Stimulated activated CD8-positive, alpha-beta memory T cell treated with anti-CD3 and anti-CD28 coated beads, Interleukin-7, amount 100 ng/mL, for 1 hour (primary cell): ENCODE measurements around the gene RGP1.
A peak's percentile ranks its signal among the peaks of the same experiment; 100 is the strongest.

ENCODE experiments used
- DNase-seq, 2 donors: peaks; one replicate each; pipeline ENCODE4 v3.0.0-alpha.2; 2020; ENCODE audit warnings: low read depth in 2 of 2

The RGP1 gene, protein sequence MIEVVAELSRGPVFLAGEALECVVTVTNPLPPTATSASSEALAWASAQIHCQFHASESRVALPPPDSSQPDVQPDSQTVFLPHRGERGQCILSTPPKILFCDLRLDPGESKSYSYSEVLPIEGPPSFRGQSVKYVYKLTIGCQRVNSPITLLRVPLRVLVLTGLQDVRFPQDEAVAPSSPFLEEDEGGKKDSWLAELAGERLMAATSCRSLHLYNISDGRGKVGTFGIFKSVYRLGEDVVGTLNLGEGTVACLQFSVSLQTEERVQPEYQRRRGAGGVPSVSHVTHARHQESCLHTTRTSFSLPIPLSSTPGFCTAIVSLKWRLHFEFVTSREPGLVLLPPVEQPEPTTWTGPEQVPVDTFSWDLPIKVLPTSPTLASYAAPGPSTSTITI

DNA sequence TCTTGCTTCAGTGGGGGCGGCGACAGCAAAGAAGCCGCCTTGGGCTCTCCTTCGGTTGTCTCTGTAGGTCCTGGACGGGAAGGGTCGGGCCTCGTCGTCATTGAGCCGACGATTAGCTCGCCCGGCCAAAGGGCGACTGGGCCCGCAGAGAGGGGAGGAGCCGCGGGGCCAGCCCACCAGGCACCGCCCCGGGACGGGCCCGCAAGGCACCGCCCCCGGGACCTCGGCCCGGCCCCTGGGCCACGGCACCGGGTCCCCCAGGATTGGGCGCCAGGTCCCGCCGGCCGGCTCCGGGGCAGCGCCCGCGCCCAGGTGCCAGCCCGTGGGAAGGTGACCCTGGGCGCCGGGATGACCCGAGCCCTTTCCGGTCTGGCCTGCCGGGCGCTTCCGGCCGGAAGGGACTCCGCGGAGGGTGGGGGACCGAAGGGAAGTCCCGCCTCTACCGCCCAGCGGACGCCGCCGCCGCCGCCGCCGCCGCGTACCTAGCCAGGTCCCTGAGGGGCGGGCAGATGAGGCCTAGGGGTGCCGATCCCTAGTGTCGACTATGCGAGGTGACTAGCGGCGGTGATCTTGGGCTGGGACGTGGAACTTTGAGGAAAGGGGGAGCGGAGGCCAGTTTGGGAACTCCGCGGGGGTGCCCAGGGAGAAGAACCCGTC is at the start of gene RGP1, which contains the start of gene GBA2:
TSS of gene RGP1 (plus strand) at position 430 of the 657 bp plus-strand sequence. CDS start 469 bp downstream, outside the sequence.
TSS of gene GBA2 (minus strand) at position 371 of the 657 bp plus-strand sequence. CDS start 524 bp downstream, outside the sequence.
- DNase-seq = peak; percentile 38 to 53

- DNase-seq = no peak
These were observed 49.1 kb upstream of the RGP1 start for GRCh38 chr9:35700031-35700430.

DNA sequence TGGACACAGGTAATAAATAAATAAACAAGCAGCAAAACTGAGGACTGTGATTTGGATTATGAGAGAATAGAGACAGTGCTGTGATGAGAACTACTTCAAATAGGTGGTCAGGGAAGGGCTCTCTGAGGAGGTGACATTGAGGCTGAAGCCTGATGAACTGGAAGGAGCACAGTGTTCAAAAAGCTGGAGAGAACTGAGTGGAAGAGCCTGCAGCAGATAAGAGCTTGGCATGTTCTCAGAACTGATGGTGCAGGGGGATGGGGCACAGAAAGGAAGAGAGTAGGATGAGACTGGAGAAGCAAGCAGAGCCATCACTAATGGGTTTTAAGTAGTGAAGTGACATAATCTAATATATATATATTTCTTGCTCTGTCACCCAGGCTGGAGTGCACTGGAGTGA is 48.1 kb upstream of the RGP1 start:
- no peak for DNase-seq

DNA sequence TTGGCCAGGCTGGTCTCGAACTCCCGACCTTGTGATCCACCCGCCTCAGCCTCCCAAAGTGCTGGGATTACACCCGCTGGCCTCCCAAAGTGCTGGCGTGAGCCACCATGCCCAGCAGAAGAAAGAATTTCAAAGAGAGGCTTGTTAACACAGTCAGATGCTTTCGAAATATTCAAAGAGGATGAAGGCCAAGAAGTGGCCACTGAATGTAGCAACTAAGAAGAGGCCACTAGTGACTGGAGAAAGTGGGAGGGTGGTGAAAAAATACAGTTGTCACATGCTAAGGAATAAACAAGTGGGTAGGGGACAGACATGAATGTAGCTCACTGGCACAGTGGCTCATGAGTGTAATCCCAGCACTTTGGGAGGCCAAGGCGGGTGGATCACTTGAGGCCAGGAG is 46.4 kb upstream of the RGP1 start:
- no peak for DNase-seq

DNA sequence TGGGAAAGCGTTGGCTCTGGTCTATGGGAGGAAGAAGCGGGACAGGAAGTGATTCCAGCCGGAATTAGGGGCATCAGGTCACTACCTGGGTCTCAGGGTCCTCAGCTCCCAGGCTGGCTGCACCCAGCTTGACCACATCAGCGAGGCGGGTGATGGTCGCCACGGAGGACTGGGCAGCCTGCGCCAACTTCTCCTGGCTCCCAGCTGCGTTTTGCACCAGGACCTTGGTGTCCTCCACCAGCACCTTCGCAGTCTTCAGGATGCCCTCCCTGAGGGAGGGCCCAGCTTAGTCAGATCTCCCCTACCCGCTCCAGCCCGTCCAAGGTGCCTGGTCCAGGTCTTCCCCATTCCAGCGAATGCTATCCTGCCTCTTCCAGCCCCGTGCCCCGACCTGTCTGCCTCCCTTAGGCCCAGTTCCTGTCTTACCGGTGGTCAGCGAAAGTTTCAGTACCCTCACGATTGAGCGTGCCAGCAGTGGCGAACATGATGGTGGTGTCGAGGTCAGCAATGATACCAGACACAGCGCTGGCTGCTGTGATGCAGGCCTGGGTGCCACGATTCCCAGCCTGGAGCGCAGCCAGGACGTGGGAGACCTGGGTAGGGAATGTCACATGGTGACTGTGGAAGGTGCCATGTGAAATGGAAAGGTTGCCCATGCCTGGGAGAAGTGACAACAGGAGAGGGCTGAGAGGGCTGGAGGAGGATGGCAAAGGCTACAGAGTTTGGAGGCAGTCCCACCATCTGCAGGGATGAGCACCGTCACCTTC is 45.0 kb upstream of the RGP1 start:
- DNase-seq = no peak

DNA sequence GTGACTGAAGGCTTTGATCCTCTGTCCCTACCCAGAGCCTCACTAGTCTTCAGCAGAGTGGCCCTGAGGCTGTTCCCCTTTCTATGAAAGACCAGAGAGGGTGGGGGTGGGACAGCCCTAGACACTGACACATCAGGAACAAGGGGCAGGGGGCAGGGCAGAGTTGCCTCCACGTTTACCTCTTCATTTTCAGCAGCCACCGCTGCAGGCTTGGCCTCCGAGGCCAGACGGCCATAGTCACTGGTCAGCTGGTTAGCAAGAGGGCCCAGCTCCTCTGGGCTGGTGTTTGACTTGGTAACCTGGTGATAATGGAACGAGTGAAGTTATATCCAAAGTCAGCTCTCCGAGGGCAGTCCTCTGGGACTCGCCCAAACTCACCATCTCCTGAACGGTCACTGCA is 43.7 kb upstream of the RGP1 start:
- DNase-seq = no peak

DNA sequence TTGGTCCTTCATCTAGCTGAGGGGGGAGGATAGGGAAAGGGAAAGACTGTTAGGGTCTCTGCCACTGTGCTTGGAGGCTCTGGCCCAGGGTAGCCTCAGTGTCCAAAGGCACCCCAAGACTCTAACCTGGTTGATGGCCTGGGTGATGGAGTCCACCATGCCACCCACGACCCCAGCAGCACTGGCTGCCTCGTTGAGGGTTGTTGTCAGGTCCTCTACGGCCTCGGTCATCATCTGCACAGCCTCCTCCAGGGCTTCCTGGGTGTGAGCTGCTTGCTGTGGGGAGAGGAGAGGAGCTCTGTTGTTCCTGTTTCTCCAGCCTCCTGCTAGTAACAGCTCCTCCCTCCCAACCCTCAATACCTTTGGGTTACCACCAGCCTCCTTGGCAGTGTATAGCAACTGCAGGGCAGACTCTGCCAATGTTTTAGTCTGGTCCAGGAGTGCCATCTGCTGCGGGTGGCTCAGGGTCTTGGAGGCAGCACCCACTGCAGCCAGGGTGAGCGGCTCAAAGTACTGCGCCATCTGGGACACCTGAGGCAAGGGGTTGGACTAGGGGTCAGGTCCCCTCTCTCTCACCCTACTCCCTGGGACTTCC is 43.2 kb upstream of the RGP1 start:
- DNase-seq = no peak

DNA sequence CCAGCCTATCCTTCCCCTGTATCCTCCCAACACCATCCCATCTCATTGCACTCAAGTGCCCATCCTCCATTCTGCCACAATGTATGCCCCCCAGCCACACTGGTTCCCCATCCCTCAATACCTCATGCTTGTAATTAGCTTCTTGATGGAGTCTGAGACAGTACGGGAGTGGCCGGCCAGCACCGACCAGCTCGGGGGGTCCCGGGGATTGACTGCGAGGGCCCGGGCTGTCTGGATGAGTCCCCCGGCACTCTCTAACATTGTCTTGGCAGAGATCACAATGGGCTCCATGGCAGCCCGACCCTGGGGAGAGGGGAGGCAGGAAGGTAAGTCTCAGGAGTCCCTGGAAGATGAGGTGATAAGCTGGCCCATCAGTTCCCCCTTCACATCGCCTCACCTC is 42.1 kb upstream of the RGP1 start:
- DNase-seq = no peak

DNA sequence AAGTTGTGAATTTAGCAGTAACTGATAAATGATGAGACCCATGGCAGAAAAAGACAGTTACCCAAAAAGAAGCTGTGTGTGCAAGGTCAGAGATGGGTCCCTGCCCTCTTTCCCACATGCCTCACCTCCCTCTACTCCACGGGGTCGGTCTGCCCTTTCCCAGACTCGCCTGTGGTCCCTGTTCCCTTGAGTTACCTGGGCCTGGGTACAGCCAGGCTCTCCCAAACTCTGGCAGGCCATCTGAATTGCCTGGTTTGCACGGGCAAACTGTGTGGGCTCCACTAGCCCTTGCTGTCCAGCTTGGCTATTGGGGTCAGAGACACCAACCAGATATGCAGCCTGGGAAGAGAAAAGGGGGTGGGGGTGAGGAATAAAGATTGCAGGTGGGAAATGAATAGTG is 40.9 kb upstream of the RGP1 start:
- DNase-seq = no peak

GRCh38 chr9:35710818-35711500 is 38.1 kb upstream of the RGP1 start:
- no peak for DNase-seq

- no peak for DNase-seq
These were observed 37.3 kb upstream of the RGP1 start for GRCh38 chr9:35711501-35712428.

- no peak for DNase-seq
These were observed 36.2 kb upstream of the RGP1 start for GRCh38 chr9:35712762-35713400.

DNA sequence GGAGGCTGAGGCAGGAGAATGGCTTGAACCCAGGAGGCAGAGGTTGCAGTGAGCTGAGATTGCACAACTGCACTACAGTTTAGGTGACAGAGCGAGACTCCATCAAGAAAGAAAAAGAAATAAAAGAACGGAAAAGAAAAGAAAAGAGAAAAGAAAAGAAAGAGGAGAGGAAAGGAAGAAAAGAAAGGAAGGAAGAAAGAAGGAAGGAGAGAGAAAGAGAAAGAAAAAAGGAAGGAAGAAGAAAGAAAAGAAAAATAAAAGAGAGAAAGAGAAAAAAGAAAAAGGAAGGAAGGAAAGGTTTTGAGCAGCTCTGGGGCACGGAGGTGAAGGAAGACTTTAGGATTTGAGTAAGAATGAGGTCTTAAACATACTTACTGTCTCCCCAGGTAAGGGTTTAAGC is 35.5 kb upstream of the RGP1 start:
- DNase-seq = no peak

DNA sequence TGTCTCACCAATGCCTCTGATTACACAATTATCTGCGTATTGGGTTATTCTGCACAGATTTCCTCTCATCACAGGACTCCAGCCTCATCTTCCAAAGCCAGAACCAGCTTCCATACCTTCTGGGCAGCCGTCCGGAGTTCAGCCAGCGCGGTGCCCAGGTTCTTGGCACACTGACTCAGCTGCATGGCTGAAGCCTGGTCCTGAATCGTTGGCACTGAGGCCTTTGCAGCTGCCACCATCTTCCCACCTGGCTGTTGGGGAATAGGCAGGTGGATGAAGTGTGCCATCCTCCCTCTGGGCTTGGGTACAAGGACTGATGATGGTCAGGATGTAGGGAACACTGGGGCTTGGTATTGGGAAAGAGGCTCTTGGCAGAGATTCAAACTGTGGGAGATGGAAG is 35.0 kb upstream of the RGP1 start:
- DNase-seq = no peak

DNA sequence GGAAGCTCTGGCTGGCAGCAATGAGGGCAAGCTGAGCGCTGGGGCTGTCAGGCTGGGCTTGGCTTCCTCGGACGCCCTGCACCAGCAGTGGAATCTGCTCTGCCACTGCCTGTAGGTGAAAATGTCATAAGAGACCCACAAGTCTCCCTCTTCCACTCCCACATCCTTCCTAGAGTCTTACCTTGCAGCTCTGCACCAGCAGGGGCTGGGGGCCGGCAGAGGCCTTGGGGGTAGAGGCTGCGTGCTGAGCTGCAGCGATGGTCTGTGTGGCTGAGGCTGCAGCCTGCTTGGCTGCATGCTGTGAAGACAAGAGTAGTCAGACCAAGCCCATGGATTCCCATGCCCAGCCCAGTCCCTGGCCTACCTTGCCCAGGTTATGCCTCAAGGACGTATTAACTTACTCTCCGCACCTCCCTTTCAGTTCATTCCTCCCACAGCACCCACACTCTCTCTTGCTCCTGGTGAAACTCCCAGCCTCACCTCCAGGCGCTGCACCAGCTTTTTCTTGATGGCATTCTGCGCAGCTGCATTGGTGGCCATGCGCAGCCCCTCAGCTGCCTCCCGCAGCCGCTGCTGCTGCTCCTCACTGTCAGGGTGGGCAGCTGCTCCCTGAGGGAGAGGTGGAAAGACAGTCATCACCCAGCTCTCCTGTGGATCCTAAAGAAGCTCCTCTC is 34.4 kb upstream of the RGP1 start:
- no peak for DNase-seq

DNA sequence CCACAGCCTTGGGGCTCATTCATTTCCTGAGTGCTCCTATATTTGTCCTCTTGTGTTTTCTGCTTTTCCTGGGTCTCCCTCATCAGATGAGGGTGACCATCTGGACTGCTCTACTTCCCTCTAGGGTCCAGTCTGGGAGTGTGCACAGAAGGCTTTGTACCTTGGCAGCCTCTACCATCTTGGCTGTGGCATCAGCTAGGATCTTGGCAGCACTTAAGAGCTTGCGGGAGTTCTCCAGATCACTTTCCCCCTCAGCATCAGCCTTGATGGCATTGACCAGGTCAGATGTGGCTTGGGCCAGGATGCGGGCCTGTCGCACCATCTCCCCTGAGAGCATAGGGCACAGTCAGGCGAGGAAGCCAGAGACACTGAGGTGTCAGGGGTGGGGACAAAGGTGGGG is 32.9 kb upstream of the RGP1 start:
- DNase-seq = no peak

DNA sequence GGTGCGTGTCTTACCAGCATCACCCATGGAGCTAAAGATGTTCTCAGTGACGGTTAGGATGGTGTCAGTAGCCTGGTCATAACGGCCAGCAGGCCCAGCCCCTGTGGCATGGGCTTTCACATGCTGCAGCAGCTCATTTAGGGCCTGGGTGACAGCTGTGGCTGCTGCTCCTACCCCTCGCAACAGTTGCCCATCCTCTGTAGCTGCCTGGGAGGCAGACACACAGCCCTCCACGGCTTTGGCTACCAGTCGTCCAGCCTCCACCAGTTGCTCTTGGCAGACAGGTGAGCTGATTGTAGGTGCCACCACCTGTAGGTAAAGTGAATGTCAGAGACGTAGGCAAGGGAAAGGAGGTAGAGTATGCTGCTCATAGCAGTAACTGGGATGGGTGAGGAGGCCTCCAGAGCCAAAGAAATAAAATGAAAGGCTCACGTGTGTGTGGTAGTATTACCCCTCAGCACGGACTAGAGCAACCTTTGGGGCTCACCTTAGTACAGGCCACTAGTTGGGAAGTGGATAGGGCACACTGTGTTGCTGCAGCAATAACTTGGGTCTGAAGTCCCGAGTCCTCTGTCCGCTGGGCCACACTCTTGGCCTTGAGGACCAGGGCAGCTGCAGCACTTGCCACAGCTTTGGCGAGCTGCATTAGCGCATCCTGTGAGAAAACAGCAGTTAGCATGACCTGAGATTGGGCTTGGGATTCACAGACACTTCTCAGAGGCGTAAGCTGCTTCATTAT is 31.8 kb upstream of the RGP1 start:
- no peak for DNase-seq

- no peak for DNase-seq
These were observed 30.2 kb upstream of the RGP1 start for GRCh38 chr9:35718721-35719511.
